ENCODE results near the gene MSI2. TPM values are rescaled to one million over a fixed set of nuclear protein-coding genes. Genes with fewer than 3 reads are reported as not detected.
A peak's percentile ranks its signal among the peaks of the same experiment; 100 is the strongest.

The MSI2 gene
- total RNA-seq, 1 donor from 2014 or later, result 144 TPM

- Mint-ChIP-seq H3K36me3 (peaks cover 24% of the 10 kb centered on the region), H3K27ac (no peak overlapping the region), H3K27me3 (ENCODE audit: low read depth) (no peaks in the 10 kb centered on the region), H3K9me3 (no peaks in the 10 kb centered on the region), H3K4me3 (no peak overlapping the region), H3K4me1 (peaks cover 7% of the 10 kb centered on the region)
- no peak for TF ChIP-seq CTCF (IDR thresholded peaks at IDR 0.05; ENCODE audit: unreplicated experiment)
- no peak for DNase-seq (ENCODE audit: low spot score in 2 of 2, unreplicated experiment in 2 of 2)
These were observed 93.9 kb downstream of the MSI2 start for GRCh38 chr17:57350266-57350665.

DNA sequence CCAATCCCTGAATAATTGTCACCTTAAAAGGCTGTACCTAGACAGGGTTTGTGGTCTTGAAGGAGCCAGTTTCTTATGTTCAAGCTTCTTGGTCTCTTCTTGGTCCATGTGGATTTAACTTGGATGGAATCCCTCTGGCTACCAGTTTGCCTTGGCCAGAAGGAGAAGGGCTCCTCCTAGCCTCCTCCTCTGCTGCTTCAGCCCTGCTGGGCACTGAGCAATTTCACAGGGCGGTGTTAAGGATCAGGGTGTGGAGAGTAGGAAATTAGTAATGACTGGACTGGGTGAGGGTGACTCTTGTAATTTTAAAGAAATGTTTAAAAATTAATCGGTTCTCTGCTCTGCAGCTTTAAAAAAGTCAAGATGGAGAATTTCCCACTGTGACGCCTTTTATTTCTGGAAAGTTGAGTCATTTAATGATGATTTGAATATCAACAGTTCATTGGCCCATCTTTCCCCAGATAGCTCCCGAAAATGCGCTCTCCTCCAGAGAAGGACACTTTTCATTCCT is 96.4 kb downstream of the MSI2 start:
- Mint-ChIP-seq H3K27ac (no peak overlapping the region), H3K4me3 (no peak overlapping the region), H3K9me3 (no peaks in the 10 kb centered on the region), H3K27me3 (ENCODE audit: low read depth) (no peaks in the 10 kb centered on the region), H3K4me1 (peaks cover 26% of the 10 kb centered on the region), H3K36me3 (peaks cover 18% of the 10 kb centered on the region)
- no peak for DNase-seq (ENCODE audit: low spot score in 2 of 2, unreplicated experiment in 2 of 2)
- no peak for TF ChIP-seq CTCF (IDR thresholded peaks at IDR 0.05; ENCODE audit: unreplicated experiment)

DNA sequence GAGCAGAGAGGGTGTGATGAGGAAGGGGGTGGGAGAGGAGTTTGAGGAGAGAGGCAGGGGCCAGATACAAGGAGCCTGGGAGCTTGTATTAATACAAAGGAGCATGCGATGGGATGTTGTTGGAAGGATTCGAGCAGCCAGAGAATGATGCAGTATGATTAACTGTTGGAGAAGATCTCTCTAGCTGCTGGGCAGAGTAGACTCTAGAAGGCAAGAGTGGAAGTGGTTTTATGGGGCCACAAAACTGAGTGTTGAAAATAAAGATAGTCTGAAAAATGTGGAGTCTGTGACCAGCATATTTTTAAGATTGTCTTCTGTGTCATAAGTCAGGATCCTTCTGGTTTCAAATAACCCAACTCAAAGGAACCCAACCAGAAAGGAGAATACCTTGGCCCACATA is 98.3 kb downstream of the MSI2 start:
- H3K27ac Mint-ChIP-seq, result no peak overlapping the region
- H3K27me3 Mint-ChIP-seq (ENCODE audit: low read depth), result no peaks in the 10 kb centered on the region
- TF ChIP-seq CTCF (IDR thresholded peaks at IDR 0.05; ENCODE audit: unreplicated experiment), result no peak
- H3K36me3 Mint-ChIP-seq, result peaks cover 9% of the 10 kb centered on the region
- H3K9me3 Mint-ChIP-seq, result no peaks in the 10 kb centered on the region
- no peak overlapping the region for H3K4me3 Mint-ChIP-seq
- DNase-seq (ENCODE audit: low spot score in 2 of 2, unreplicated experiment in 2 of 2), result no peak
- peaks cover 28% of the 10 kb centered on the region for H3K4me1 Mint-ChIP-seq

DNA sequence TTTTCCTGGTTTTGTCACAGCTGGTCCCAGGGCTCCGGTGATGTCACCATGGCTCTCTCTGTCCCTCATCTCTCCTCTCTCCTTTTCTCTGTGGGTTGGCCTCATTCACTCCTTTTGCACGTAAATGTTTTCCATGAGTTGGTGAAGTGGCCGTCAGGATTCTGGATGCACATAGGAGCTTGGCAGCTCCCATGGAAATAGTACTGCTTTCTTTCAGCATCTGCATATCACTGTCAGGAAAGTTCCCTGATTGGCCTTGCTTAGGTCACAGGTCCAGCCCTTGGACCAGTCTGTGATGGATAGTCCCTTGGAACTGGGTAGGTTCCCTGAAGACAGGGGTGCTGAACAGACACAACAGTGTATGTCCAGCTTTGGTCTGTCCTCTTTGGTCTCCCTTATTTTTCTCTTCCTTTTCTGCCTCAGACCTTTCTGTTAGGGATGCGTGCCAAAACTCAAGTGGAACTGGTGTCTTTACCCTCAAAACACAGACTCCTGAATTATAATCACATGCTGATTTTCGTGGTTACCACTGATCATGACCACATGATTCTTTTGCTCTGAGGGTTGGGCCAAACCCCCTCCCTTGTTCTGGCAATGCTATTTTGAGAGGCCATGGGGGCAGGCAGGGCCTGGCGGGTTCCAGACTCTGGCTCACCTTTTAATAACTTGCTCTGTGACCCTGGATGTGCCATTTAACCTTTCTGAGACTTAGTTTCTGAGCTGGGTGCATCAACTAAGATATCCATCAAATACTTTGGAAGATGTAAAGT is 99.0 kb downstream of the MSI2 start:
- no peaks in the 10 kb centered on the region for H3K9me3 Mint-ChIP-seq
- DNase-seq (ENCODE audit: low spot score in 2 of 2, unreplicated experiment in 2 of 2), result no peak
- no peaks in the 10 kb centered on the region for H3K27me3 Mint-ChIP-seq (ENCODE audit: low read depth)
- H3K4me1 Mint-ChIP-seq, result peaks cover 28% of the 10 kb centered on the region
- no peak overlapping the region for H3K4me3 Mint-ChIP-seq
- no peak overlapping the region for H3K27ac Mint-ChIP-seq
- peaks cover 9% of the 10 kb centered on the region for H3K36me3 Mint-ChIP-seq
- no peak for TF ChIP-seq CTCF (IDR thresholded peaks at IDR 0.05; ENCODE audit: unreplicated experiment)

DNA sequence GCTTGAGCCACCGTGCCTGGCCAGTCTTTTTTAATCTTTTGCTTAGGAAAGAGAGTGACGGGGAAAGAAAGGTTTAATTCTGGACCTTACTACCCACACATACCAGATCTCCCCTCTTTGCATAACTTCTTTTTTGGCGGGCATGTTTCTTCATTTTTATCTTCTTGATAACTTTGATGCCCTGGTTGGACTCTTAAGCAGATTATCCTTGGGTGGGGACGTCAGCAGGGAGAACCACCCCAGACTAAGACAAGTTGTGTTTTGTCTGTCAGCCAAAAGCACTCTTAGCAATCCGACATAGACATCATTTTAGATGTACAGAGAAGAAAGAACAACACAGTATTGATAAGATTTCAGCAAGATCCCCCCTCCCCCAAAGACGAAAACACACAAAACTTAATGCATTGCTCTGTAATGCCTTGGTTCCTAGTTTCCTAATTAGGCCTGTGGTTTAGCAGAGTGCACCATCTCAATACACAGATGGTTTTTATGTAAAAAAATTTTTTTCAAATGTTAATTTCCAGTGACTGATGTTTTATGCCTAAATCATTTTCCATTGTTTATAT is 99.9 kb downstream of the MSI2 start:
- Mint-ChIP-seq H3K4me1 (peaks cover 28% of the 10 kb centered on the region), H3K27ac (peak overlapping the region; percentile 5), H3K27me3 (ENCODE audit: low read depth) (no peaks in the 10 kb centered on the region), H3K9me3 (no peaks in the 10 kb centered on the region), H3K4me3 (no peak overlapping the region), H3K36me3 (peaks cover 5% of the 10 kb centered on the region)
- TF ChIP-seq CTCF (IDR thresholded peaks at IDR 0.05; ENCODE audit: unreplicated experiment), result no peak
- no peak for DNase-seq (ENCODE audit: low spot score in 2 of 2, unreplicated experiment in 2 of 2)

Data from mesothelial cell of epicardium (in vitro differentiated cells).